Fibroblast of lung (primary cell): ENCODE results near the gene SLC2A14.
A peak's percentile ranks its signal among the peaks of the same experiment; 100 is the strongest.

ENCODE experiments used
- CTCF ChIP-seq, 2 donors: IDR thresholded peaks in 1 of 2; conservative IDR thresholded peaks in 1 of 2; 1 replicate in 1 of 2; 2 replicates in 1 of 2; pipeline ENCODE4 v1.5.1; 2011 to 2012; ENCODE audit warnings: low read length in 2 of 2, control low read depth in 1 of 2, inconsistent platforms in 1 of 2, low read depth in 1 of 2, mild to moderate bottlenecking in 1 of 2
- EZH2 ChIP-seq: IDR thresholded peaks from 2 replicates; pipeline ENCODE4 v1.5.1; 2012; ENCODE audit warnings: low read length, control low read depth, mild to moderate bottlenecking; ENCODE audit errors: missing control alignments

GRCh38 chr12:7806863-7807487 is 65.7 kb downstream of the SLC2A14 start:
- TF ChIP-seq CTCF (conservative IDR thresholded peaks at IDR 0.05 in 1 of 2, IDR thresholded peaks at IDR 0.05 in 1 of 2; ENCODE audit: low read depth in 1 of 2, low read length in 2 of 2) (peak; percentile 99), EZH2 (no peak)
